Gastroesophageal sphincter (tissue), 3 donors: ENCODE measurements around the gene AFG3L2.

Experiments used
- POLR2A ChIP-seq, 2 donors: fragments of 450-650 bp; IDR thresholded peaks; one replicate each; pipeline ENCODE4 v1.6.1; 2017; ENCODE audit warnings: antibody characterized with exemption in 2 of 2, mild to moderate bottlenecking in 2 of 2, moderate library complexity in 1 of 2
- POLR2AphosphoS5 ChIP-seq: sonication (generic); formaldehyde crosslinking; IDR thresholded peaks from one replicate; pipeline ENCODE4 v1.6.1; 2017; ENCODE audit warnings: antibody characterized with exemption
- TF ChIP-seq, protein P1 (sequence below), 4 experiments: fragments of 200-600 bp in 2 of 4; fragments of 450-650 bp in 2 of 4; sonication (generic) in 1 of 4; IDR thresholded peaks; one replicate each; pipeline ENCODE4 v1.5.1; 2017 to 2019; ENCODE audit warnings: antibody characterized with exemption in 4 of 4, mild to moderate bottlenecking in 2 of 4, moderate library complexity in 2 of 4

DNA sequence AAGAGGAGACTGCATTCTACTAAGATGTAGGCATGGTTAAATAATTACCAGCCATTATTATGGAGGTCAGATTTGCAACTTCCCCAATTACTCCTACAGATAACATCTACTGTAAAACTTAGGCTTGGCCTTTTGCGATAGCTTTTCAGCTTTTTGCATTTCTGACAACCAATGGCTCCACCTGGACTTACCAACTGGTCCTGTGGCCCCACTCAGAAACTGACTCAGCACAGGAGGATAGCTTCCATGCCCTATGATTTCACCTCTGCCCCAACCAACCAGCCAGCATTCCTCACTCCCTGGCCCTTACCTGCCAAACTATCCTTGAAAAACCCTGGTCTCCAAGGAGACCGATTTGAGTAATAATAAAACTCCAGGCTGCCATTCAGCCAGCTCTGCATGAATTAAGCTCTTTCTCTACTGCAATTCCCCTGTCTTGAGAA lies 40.8 kb downstream of the AFG3L2 start:
- TF ChIP-seq POLR2A (IDR thresholded peaks at IDR 0.05) (no peak), POLR2AphosphoS5 (no peak)
- TF ChIP-seq, protein P1, sequence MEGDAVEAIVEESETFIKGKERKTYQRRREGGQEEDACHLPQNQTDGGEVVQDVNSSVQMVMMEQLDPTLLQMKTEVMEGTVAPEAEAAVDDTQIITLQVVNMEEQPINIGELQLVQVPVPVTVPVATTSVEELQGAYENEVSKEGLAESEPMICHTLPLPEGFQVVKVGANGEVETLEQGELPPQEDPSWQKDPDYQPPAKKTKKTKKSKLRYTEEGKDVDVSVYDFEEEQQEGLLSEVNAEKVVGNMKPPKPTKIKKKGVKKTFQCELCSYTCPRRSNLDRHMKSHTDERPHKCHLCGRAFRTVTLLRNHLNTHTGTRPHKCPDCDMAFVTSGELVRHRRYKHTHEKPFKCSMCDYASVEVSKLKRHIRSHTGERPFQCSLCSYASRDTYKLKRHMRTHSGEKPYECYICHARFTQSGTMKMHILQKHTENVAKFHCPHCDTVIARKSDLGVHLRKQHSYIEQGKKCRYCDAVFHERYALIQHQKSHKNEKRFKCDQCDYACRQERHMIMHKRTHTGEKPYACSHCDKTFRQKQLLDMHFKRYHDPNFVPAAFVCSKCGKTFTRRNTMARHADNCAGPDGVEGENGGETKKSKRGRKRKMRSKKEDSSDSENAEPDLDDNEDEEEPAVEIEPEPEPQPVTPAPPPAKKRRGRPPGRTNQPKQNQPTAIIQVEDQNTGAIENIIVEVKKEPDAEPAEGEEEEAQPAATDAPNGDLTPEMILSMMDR (IDR thresholded peaks at IDR 0.05): no peak
